Brain microvascular endothelial cell (primary cell): ENCODE results near the gene DTNB.

Experiments used
- DNase-seq: peaks from one replicate; pipeline ENCODE4 v3.0.0-alpha.2; 2020
- H3K27ac ChIP-seq: fragments of 250-450 bp; sonication (Bioruptor Pico); 2 replicates; pipeline ENCODE4 v1.5.1; 2020; ENCODE audit warnings: mild to moderate bottlenecking, moderate library complexity
- H3K27me3 ChIP-seq: fragments of 250-450 bp; sonication (Bioruptor Pico); replicated peaks from 2 replicates; pipeline ENCODE4 v1.5.1; 2020; ENCODE audit warnings: mild to moderate bottlenecking
- H3K36me3 ChIP-seq: fragments of 250-450 bp; sonication (Bioruptor Pico); replicated peaks from 2 replicates; pipeline ENCODE4 v1.5.1; 2020; ENCODE audit warnings: mild to moderate bottlenecking
- H3K4me3 ChIP-seq: 2 replicates; pipeline ENCODE4 v1.5.1; 2011; ENCODE audit warnings: low read depth, mild to moderate bottlenecking, control low read depth, low read length, moderate library complexity
- CTCF ChIP-seq: IDR thresholded peaks from 2 replicates; pipeline ENCODE4 v1.5.1; 2011; ENCODE audit warnings: low read depth, mild to moderate bottlenecking, moderate library complexity, low read length, control low read depth, inconsistent platforms; ENCODE audit errors: missing control alignments
- in situ Hi-C: cut with HindIII; loops from 2 replicates; pipeline ENCODE4 v1.10.0; 2017; ENCODE audit warnings: low sequenced_read_pairs, low pct_ligation_motif_present

DTNB gene

GRCh38 chr2:25400576-25401216 lies 272.7 kb downstream of the DTNB start:
- Histone ChIP-seq H3K27ac (no peak overlapping the region), H3K4me3 (no peak overlapping the region), H3K27me3 (no peaks in the 10 kb centered on the region), H3K36me3 (no peaks in the 10 kb centered on the region)
- in situ Hi-C loops, result no loop called here
- DNase-seq, result no peak
- no peak for TF ChIP-seq CTCF

GRCh38 chr2:25400169-25400568 lies 273.2 kb downstream of the DTNB start:
- no peak for TF ChIP-seq CTCF
- H3K27ac ChIP-seq, result no peak overlapping the region
- no peaks in the 10 kb centered on the region for H3K36me3 ChIP-seq
- no peak overlapping the region for H3K4me3 ChIP-seq
- in situ Hi-C loops, result no loop called here
- DNase-seq, result no peak
- no peaks in the 10 kb centered on the region for H3K27me3 ChIP-seq

- no peak for TF ChIP-seq CTCF
- Histone ChIP-seq H3K27ac (no peak overlapping the region), H3K4me3 (no peak overlapping the region), H3K27me3 (no peaks in the 10 kb centered on the region), H3K36me3 (no peaks in the 10 kb centered on the region)
- in situ Hi-C loops, result no loop called here
- no peak for DNase-seq
Observed at GRCh38 chr2:25398534-25398933, 274.8 kb downstream of the DTNB start.

GRCh38 chr2:25397777-25398176 lies 275.6 kb downstream of the DTNB start:
- TF ChIP-seq CTCF, result no peak
- in situ Hi-C loops, result no loop called here
- Histone ChIP-seq H3K4me3 (no peak overlapping the region), H3K36me3 (no peaks in the 10 kb centered on the region), H3K27ac (no peak overlapping the region), H3K27me3 (no peaks in the 10 kb centered on the region)
- no peak for DNase-seq

- no peaks in the 10 kb centered on the region for H3K36me3 ChIP-seq
- no peak overlapping the region for H3K4me3 ChIP-seq
- TF ChIP-seq CTCF, result no peak
- DNase-seq, result no peak
- no peak overlapping the region for H3K27ac ChIP-seq
- in situ Hi-C loops, result no loop called here
- H3K27me3 ChIP-seq, result no peaks in the 10 kb centered on the region
Observed at GRCh38 chr2:25389161-25389560, 284.2 kb downstream of the DTNB start.

GRCh38 chr2:25388491-25388890 lies 284.9 kb downstream of the DTNB start:
- DNase-seq, result no peak
- Histone ChIP-seq H3K36me3 (no peaks in the 10 kb centered on the region), H3K27ac (no peak overlapping the region), H3K4me3 (no peak overlapping the region), H3K27me3 (no peaks in the 10 kb centered on the region)
- TF ChIP-seq CTCF, result no peak
- in situ Hi-C loops, result no loop called here
